Panc1 (cell line): ENCODE data around the gene WNT7B. TPM values are rescaled to one million over a fixed set of nuclear protein-coding genes. Genes with fewer than 3 reads are reported as not detected.

ENCODE experiments used
- ATAC-seq: fragments of 200-7000 bp; cut with Tn5 transposase; 2 replicates; pipeline ENCODE4 v1.9.1; 2020; ENCODE audit warnings: mild to moderate bottlenecking, moderate library complexity
- BruUV-seq: library from RNA; stranded (reverse); fragments of 400-500 nt; replicated peaks from 2 replicates; lab custom pipeline; 2021; lab: Mats Ljungman, UMichigan
- CTCF ChIA-PET: fragments of 300-600 bp; sonication (Branson Sonifier 250); formaldehyde crosslinking; loops from one replicate; lab custom pipeline; 2022; ENCODE audit warnings: antibody characterized with exemption; lab: Charles Lee
- POLR2A ChIA-PET: fragments of 300-600 bp; sonication (Branson Sonifier 250); formaldehyde crosslinking; loops from one replicate; lab custom pipeline; 2022; ENCODE audit warnings: antibody characterized with exemption; lab: Charles Lee
- DNase-seq: peaks from one replicate; pipeline ENCODE4 v3.0.0-alpha.2; 2010; ENCODE audit warnings: low read depth, low spot score
- H3K27ac ChIP-seq: 2 replicates; pipeline ENCODE4 v1.5.1; 2011; ENCODE audit warnings: mild to moderate bottlenecking, low read length, inconsistent platforms
- H3K27me3 ChIP-seq: fragments of 200-500 bp; sonication (Bioruptor generic); 2 replicates; pipeline ENCODE4 v1.6.0; 2014; ENCODE audit warnings: low read length, inconsistent platforms; ENCODE audit not compliant: control insufficient read depth, insufficient read depth
- H3K36me3 ChIP-seq: fragments of 200-500 bp; sonication (Bioruptor generic); 2 replicates; pipeline ENCODE4 v1.5.1; 2014; ENCODE audit warnings: inconsistent platforms, mild to moderate bottlenecking, low read length, moderate library complexity; ENCODE audit not compliant: control insufficient read depth, insufficient read depth
- H3K4me1 ChIP-seq: 2 replicates; pipeline ENCODE4 v1.5.1; 2011; ENCODE audit warnings: inconsistent platforms, mild to moderate bottlenecking, low read length, moderate library complexity; ENCODE audit not compliant: control insufficient read depth, insufficient read depth
- H3K4me3 ChIP-seq, 2 experiments: 2 replicates each; pipeline ENCODE4 v1.5.1; 2011 to 2012; ENCODE audit warnings: low read depth in 2 of 2, low read length in 2 of 2, mild to moderate bottlenecking in 2 of 2, inconsistent platforms in 1 of 2, moderate library complexity in 1 of 2
- H3K9me3 ChIP-seq: fragments of 200-500 bp; sonication (Bioruptor generic); 2 replicates; pipeline ENCODE4 v1.5.1; 2014; ENCODE audit warnings: low read depth, mild to moderate bottlenecking, inconsistent platforms, low read length, moderate library complexity; ENCODE audit not compliant: control insufficient read depth, insufficient read depth
- POLR2AphosphoS5 ChIP-seq: IDR thresholded peaks from 2 replicates; pipeline ENCODE4 v1.6.1; 2012; ENCODE audit warnings: mild to moderate bottlenecking, low read depth, low read length, moderate library complexity
- REST ChIP-seq, 2 experiments: IDR thresholded peaks; 2 replicates each; pipeline ENCODE4 v1.6.1; 2011 to 2012; ENCODE audit warnings: low read depth in 2 of 2, control low read depth in 1 of 2, low read length in 1 of 2, mild to moderate bottlenecking in 1 of 2, moderate library complexity in 1 of 2; ENCODE audit not compliant: insufficient read depth in 1 of 2
- SIN3A ChIP-seq: IDR thresholded peaks from 2 replicates; pipeline ENCODE4 v1.6.1; 2012; ENCODE audit warnings: low read depth, mild to moderate bottlenecking, low read length, moderate library complexity, borderline replicate concordance; ENCODE audit not compliant: insufficient read depth
- TCF7L2 ChIP-seq: IDR thresholded peaks from 2 replicates; pipeline ENCODE4 v1.6.1; 2011; ENCODE audit warnings: mild to moderate bottlenecking, low read depth, low read length, inconsistent platforms
- in situ Hi-C: cut with HindIII; loops from 2 replicates; pipeline ENCODE4 v1.10.0; 2016; ENCODE audit warnings: low sequenced_read_pairs, low pct_unique_long_range_greater_than_20kb
- intact Hi-C: fragments of 100-400 bp; cut with micrococcal nuclease; formaldehyde crosslinking; loops from one replicate; pipeline ENCODE4 v1.10.0; 2022; ENCODE audit not compliant: unreplicated experiment
- total RNA-seq: library from RNA; stranded (reverse); gene quantifications from one replicate; pipeline ENCODE4 v1.2.1, GENCODE V29; 2021; ENCODE audit not compliant: unreplicated experiment
- TF ChIP-seq, protein P1 (sequence below): fragments of 450-650 bp; IDR thresholded peaks from 2 replicates; pipeline ENCODE4 v1.5.1; 2017; ENCODE audit warnings: mild to moderate bottlenecking

Gene WNT7B
- total RNA-seq, 1 experiment from 2014 or later = 52.1 TPM

GRCh38 chr22:45991098-45991497, 14.1 kb upstream of the WNT7B start:
- BruUV-seq = no TSS peak
- Histone ChIP-seq H3K36me3 (no peaks in the 10 kb centered on the region), H3K4me1 (peaks cover 3% of the 10 kb centered on the region), H3K4me3 (no peak overlapping the region), H3K27ac (no peak overlapping the region), H3K9me3 (no peaks in the 10 kb centered on the region), H3K27me3 (no peaks in the 10 kb centered on the region)
- DNase-seq (no peak), ATAC-seq (no peak)
- intact Hi-C loops (loop anchor here (10.0 kb wide), 1 partner anchor 124 kb away; no protein-coding TSS in a partner anchor), in situ Hi-C loops (no loop called here)
- POLR2A ChIA-PET = no interaction called here
- CTCF ChIA-PET = interaction anchor here (0.5 kb wide), 1 partner anchor 10 kb away, joined by 5 read pairs; no protein-coding TSS in a partner anchor
- TF ChIP-seq POLR2AphosphoS5 (no peak), REST (IDR thresholded peaks at IDR 0.05; ENCODE audit: insufficient read depth in 1 of 2, low read depth in 2 of 2, low read length in 1 of 2) (no peak), TCF7L2 (no peak), SIN3A (no peak)
- TF ChIP-seq, protein P1, sequence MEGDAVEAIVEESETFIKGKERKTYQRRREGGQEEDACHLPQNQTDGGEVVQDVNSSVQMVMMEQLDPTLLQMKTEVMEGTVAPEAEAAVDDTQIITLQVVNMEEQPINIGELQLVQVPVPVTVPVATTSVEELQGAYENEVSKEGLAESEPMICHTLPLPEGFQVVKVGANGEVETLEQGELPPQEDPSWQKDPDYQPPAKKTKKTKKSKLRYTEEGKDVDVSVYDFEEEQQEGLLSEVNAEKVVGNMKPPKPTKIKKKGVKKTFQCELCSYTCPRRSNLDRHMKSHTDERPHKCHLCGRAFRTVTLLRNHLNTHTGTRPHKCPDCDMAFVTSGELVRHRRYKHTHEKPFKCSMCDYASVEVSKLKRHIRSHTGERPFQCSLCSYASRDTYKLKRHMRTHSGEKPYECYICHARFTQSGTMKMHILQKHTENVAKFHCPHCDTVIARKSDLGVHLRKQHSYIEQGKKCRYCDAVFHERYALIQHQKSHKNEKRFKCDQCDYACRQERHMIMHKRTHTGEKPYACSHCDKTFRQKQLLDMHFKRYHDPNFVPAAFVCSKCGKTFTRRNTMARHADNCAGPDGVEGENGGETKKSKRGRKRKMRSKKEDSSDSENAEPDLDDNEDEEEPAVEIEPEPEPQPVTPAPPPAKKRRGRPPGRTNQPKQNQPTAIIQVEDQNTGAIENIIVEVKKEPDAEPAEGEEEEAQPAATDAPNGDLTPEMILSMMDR = no peak

GRCh38 chr22:45987136-45987861, 10.3 kb upstream of the WNT7B start:
- no TSS peak for BruUV-seq
- TF ChIP-seq REST (IDR thresholded peaks at IDR 0.05; ENCODE audit: insufficient read depth in 1 of 2, low read depth in 2 of 2, low read length in 1 of 2) (no peak), TCF7L2 (no peak), SIN3A (no peak), POLR2AphosphoS5 (no peak)
- TF ChIP-seq, protein P1 = no peak
- Histone ChIP-seq H3K4me3 (no peak overlapping the region), H3K4me1 (no peaks in the 10 kb centered on the region), H3K27ac (no peak overlapping the region), H3K9me3 (no peaks in the 10 kb centered on the region), H3K27me3 (no peaks in the 10 kb centered on the region), H3K36me3 (no peaks in the 10 kb centered on the region)
- ChIA-PET POLR2A (no interaction called here), CTCF (no interaction called here)
- no peak for ATAC-seq
- intact Hi-C loops = no loop called here
- no peak for DNase-seq
- in situ Hi-C loops = no loop called here
